ENCODE measurements around the gene RAD51B. TPM values are rescaled to one million over a fixed set of nuclear protein-coding genes. Genes with fewer than 3 reads are reported as not detected.

RAD51B gene
- total RNA-seq, 5 donors from 2014 or later (not counting 1 experiment from before 2014, with no cell fraction given): 25.4 to 47.9 (median 30.0) TPM

DNA sequence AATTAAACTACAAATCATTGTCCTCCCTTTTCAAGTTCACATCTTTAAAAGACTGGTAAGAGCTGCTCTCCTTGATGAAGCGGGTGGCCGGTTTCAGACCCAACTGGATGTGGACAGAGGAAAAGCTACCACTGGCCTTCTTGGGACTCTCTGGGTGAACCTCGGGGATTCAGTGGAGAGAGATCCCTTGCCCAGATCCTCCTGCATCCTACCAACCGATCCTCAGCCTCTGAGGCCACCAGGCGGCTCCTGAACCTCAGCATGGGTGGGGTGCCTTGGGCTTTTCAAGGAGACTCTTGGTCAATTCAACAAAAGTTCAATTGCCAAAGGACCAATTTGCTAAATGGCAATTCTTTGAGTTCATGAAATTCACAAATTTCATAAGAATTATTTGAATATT lies 888.8 kb downstream of the RAD51B start:
- H3K9me3 ChIP-seq: no peaks in the 10 kb centered on the region
- 100% methylated on average over 2 of the region's 5 CpGs for WGBS (ENCODE audit: insufficient coverage)

DNA sequence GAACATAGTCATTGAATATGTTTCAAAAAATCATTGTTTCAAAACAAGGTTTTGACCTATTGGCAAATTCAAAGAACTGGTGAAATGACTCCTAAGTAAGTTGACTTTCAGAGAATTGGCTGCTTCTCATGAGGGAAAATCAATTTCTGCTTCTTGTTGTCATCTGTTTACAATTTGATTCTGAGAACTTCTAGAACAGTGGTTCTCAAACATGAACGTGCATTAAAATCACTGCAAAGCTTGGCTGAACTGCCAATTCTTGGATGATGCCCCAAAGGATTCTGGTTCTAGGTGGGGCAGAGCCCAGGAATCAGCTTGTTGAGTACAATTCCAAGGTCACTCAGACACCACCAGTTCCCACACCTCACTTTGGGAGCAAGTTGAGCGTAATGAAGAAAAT lies 889.4 kb downstream of the RAD51B start:
- CTCF ChIA-PET: no interaction called here
- no peaks in the 10 kb centered on the region for H3K9me3 ChIP-seq

More for the DNA sequence above, 888.8 kb downstream of the RAD51B start:
- Mint-ChIP-seq H3K36me3 (no peaks in the 10 kb centered on the region), H3K4me1 (peaks cover 25 to 43% (median 33%) of the 10 kb centered on the region in 3 donors), H3K9me3 (no peaks in the 10 kb centered on the region), H3K4me3 (no peak overlapping the region), H3K27me3 (no peaks in the 10 kb centered on the region), H3K27ac (peak overlapping the region in 1 of 2 donors; percentile 52)
- Histone ChIP-seq H3K27me3 (replicated peaks in 1 of 2; ENCODE audit: control insufficient read depth in 2 of 2, extremely low read depth in 1 of 2, insufficient read depth in 2 of 2, low read length in 1 of 2) (no peaks in the 10 kb centered on the region), H3K4me3 (ENCODE audit: control insufficient read depth in 1 of 2, extremely low read depth in 1 of 2, low read length in 1 of 2) (no peak overlapping the region), H3K27ac (ENCODE audit: low read length) (no peak overlapping the region), H3K4me1 (ENCODE audit: control insufficient read depth in 1 of 2, extremely low read depth in 1 of 2, insufficient read depth in 2 of 2, low read length in 2 of 2) (peaks cover 17 to 34% of the 10 kb centered on the region in 2 experiments), H3K36me3 (ENCODE audit: control insufficient read depth in 2 of 2, extremely low read depth in 1 of 2, insufficient read depth in 1 of 2, low read length in 1 of 2) (no peaks in the 10 kb centered on the region)
- ATAC-seq (replicated peaks in 1 of 4) (no peak), DNase-seq (no peak)
- POLR2A ChIA-PET: no interaction called here
- CTCF ChIA-PET: no interaction called here

GRCh38 chr14:68710776-68711175 lies 891.2 kb downstream of the RAD51B start:
- Histone ChIP-seq H3K4me1 (ENCODE audit: control insufficient read depth in 1 of 2, extremely low read depth in 1 of 2, insufficient read depth in 2 of 2, low read length in 2 of 2) (peaks cover 17 to 34% of the 10 kb centered on the region in 2 experiments), H3K36me3 (ENCODE audit: control insufficient read depth in 2 of 2, extremely low read depth in 1 of 2, insufficient read depth in 1 of 2, low read length in 1 of 2) (no peaks in the 10 kb centered on the region), H3K27me3 (replicated peaks in 1 of 2; ENCODE audit: control insufficient read depth in 2 of 2, extremely low read depth in 1 of 2, insufficient read depth in 2 of 2, low read length in 1 of 2) (no peaks in the 10 kb centered on the region), H3K9me3 (no peaks in the 10 kb centered on the region), H3K4me3 (ENCODE audit: control insufficient read depth in 1 of 2, extremely low read depth in 1 of 2, low read length in 1 of 2) (no peak overlapping the region), H3K27ac (ENCODE audit: low read length) (no peak overlapping the region)
- POLR2A ChIA-PET: no interaction called here
- Mint-ChIP-seq H3K4me3 (no peak overlapping the region), H3K4me1 (peaks cover 39 to 53% (median 47%) of the 10 kb centered on the region in 3 donors), H3K27me3 (no peaks in the 10 kb centered on the region), H3K9me3 (no peaks in the 10 kb centered on the region), H3K36me3 (no peaks in the 10 kb centered on the region), H3K27ac (peak overlapping the region; percentile 87 to 91)
- ATAC-seq (replicated peaks in 1 of 4) (no peak), DNase-seq (no peak)
- CTCF ChIA-PET: no interaction called here
- 87% methylated on average over 4 of the region's 6 CpGs for WGBS (ENCODE audit: insufficient coverage)

More for the DNA sequence above, 889.4 kb downstream of the RAD51B start:
- no peaks in the 10 kb centered on the region for H3K27me3 Mint-ChIP-seq
- 50% methylated on average over 1 of the region's 2 CpGs for WGBS (ENCODE audit: insufficient coverage)
- POLR2A ChIA-PET: no interaction called here
- Histone ChIP-seq H3K4me1 (ENCODE audit: control insufficient read depth in 1 of 2, extremely low read depth in 1 of 2, insufficient read depth in 2 of 2, low read length in 2 of 2) (peaks cover 17 to 36% of the 10 kb centered on the region in 2 experiments), H3K36me3 (ENCODE audit: control insufficient read depth in 2 of 2, extremely low read depth in 1 of 2, insufficient read depth in 1 of 2, low read length in 1 of 2) (no peaks in the 10 kb centered on the region), H3K27ac (ENCODE audit: low read length) (no peak overlapping the region), H3K27me3 (replicated peaks in 1 of 2; ENCODE audit: control insufficient read depth in 2 of 2, extremely low read depth in 1 of 2, insufficient read depth in 2 of 2, low read length in 1 of 2) (no peaks in the 10 kb centered on the region), H3K4me3 (ENCODE audit: control insufficient read depth in 1 of 2, extremely low read depth in 1 of 2, low read length in 1 of 2) (no peak overlapping the region)
- DNase-seq: no peak
- peaks cover 31 to 49% (median 38%) of the 10 kb centered on the region in 3 donors for H3K4me1 Mint-ChIP-seq
- no peaks in the 10 kb centered on the region for H3K36me3 Mint-ChIP-seq
- H3K27ac Mint-ChIP-seq: no peak overlapping the region
- ATAC-seq (replicated peaks in 1 of 4): no peak
- H3K4me3 Mint-ChIP-seq: no peak overlapping the region
- H3K9me3 Mint-ChIP-seq: no peaks in the 10 kb centered on the region

- CTCF ChIA-PET: no interaction called here
- peak overlapping the region; percentile 59 for H3K27ac ChIP-seq (ENCODE audit: low read length)
Measured at GRCh38 chr14:68711561-68712309, 892.2 kb downstream of the RAD51B start.

GRCh38 chr14:68712703-68713370 lies 893.3 kb downstream of the RAD51B start:
- H3K27me3 Mint-ChIP-seq: no peaks in the 10 kb centered on the region
- ATAC-seq (replicated peaks in 1 of 4) (no peak), DNase-seq (no peak)
- CTCF ChIA-PET: no interaction called here
- no peak overlapping the region for H3K4me3 ChIP-seq (ENCODE audit: control insufficient read depth in 1 of 2, extremely low read depth in 1 of 2, low read length in 1 of 2)
- peak overlapping the region; percentile 87 to 91 for H3K27ac Mint-ChIP-seq
- peak overlapping the region; percentile 59 for H3K27ac ChIP-seq (ENCODE audit: low read length)
- no peaks in the 10 kb centered on the region for H3K36me3 Mint-ChIP-seq
- POLR2A ChIA-PET: no interaction called here
- no peaks in the 10 kb centered on the region for H3K36me3 ChIP-seq (ENCODE audit: control insufficient read depth in 2 of 2, extremely low read depth in 1 of 2, insufficient read depth in 1 of 2, low read length in 1 of 2)
- H3K9me3 Mint-ChIP-seq: no peaks in the 10 kb centered on the region
- H3K27me3 ChIP-seq (replicated peaks in 1 of 2; ENCODE audit: control insufficient read depth in 2 of 2, extremely low read depth in 1 of 2, insufficient read depth in 2 of 2, low read length in 1 of 2): no peaks in the 10 kb centered on the region
- 97% methylated on average over 5 of the region's 15 CpGs for WGBS (ENCODE audit: insufficient coverage)
- peaks cover 39 to 54% (median 50%) of the 10 kb centered on the region in 3 donors for H3K4me1 Mint-ChIP-seq
- H3K4me3 Mint-ChIP-seq: peak overlapping the region in 1 of 3 donors; percentile 58
- H3K9me3 ChIP-seq: no peaks in the 10 kb centered on the region
- H3K4me1 ChIP-seq (ENCODE audit: control insufficient read depth in 1 of 2, extremely low read depth in 1 of 2, insufficient read depth in 2 of 2, low read length in 2 of 2): peaks cover 17 to 34% of the 10 kb centered on the region in 2 experiments

More at GRCh38 chr14:68711561-68712309, 892.2 kb downstream of the RAD51B start:
- Mint-ChIP-seq H3K27ac (peak overlapping the region; percentile 87 to 91), H3K27me3 (no peaks in the 10 kb centered on the region), H3K4me3 (peak overlapping the region in 1 of 3 donors; percentile 58), H3K9me3 (no peaks in the 10 kb centered on the region), H3K36me3 (no peaks in the 10 kb centered on the region), H3K4me1 (peaks cover 39 to 55% (median 51%) of the 10 kb centered on the region in 3 donors)
- Histone ChIP-seq H3K4me1 (ENCODE audit: control insufficient read depth in 1 of 2, extremely low read depth in 1 of 2, insufficient read depth in 2 of 2, low read length in 2 of 2) (peaks cover 17 to 34% of the 10 kb centered on the region in 2 experiments), H3K27me3 (replicated peaks in 1 of 2; ENCODE audit: control insufficient read depth in 2 of 2, extremely low read depth in 1 of 2, insufficient read depth in 2 of 2, low read length in 1 of 2) (no peaks in the 10 kb centered on the region), H3K36me3 (ENCODE audit: control insufficient read depth in 2 of 2, extremely low read depth in 1 of 2, insufficient read depth in 1 of 2, low read length in 1 of 2) (no peaks in the 10 kb centered on the region), H3K4me3 (ENCODE audit: control insufficient read depth in 1 of 2, extremely low read depth in 1 of 2, low read length in 1 of 2) (no peak overlapping the region), H3K9me3 (no peaks in the 10 kb centered on the region)
- WGBS (ENCODE audit: insufficient coverage): 26% methylated on average over 5 of the region's 9 CpGs
- POLR2A ChIA-PET: no interaction called here
- DNase-seq (peak in 10 of 35 experiments; percentile 10 to 50 (median 18)), ATAC-seq (replicated peaks in 1 of 4) (peak; percentile 49 to 74 (median 67))

DNA sequence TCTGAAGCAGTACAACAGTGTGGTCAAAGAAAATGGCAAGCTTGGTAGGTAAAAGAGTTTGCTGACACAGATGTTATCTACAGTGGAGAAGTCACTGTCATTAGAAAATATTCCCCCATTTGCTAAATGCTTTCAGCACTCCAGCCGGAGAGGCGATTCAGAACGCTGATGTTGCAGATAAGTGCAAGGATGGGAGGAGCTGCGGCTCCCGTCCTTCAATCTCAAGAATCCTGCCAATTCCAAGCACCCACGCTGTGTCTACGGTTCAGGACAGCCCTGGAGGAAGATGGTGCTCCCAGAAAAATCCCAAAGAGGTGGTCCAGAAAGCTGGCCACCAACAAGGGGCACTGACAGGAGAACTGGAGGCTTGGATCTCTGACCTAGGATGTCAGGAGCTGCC lies 894.2 kb downstream of the RAD51B start:
- peaks cover 46 to 55% (median 50%) of the 10 kb centered on the region in 3 donors for H3K4me1 Mint-ChIP-seq
- H3K36me3 Mint-ChIP-seq: no peaks in the 10 kb centered on the region
- Histone ChIP-seq H3K4me1 (ENCODE audit: control insufficient read depth in 1 of 2, extremely low read depth in 1 of 2, insufficient read depth in 2 of 2, low read length in 2 of 2) (peaks cover 17 to 39% of the 10 kb centered on the region in 2 experiments), H3K27me3 (replicated peaks in 1 of 2; ENCODE audit: control insufficient read depth in 2 of 2, extremely low read depth in 1 of 2, insufficient read depth in 2 of 2, low read length in 1 of 2) (no peaks in the 10 kb centered on the region), H3K36me3 (ENCODE audit: control insufficient read depth in 2 of 2, extremely low read depth in 1 of 2, insufficient read depth in 1 of 2, low read length in 1 of 2) (no peaks in the 10 kb centered on the region), H3K4me3 (ENCODE audit: control insufficient read depth in 1 of 2, extremely low read depth in 1 of 2, low read length in 1 of 2) (no peak overlapping the region), H3K9me3 (no peaks in the 10 kb centered on the region), H3K27ac (ENCODE audit: low read length) (peak overlapping the region; percentile 59)
- H3K27ac Mint-ChIP-seq: peak overlapping the region in 1 of 2 donors; percentile 91
- no peaks in the 10 kb centered on the region for H3K9me3 Mint-ChIP-seq
- ChIA-PET POLR2A (no interaction called here), CTCF (no interaction called here)
- no peaks in the 10 kb centered on the region for H3K27me3 Mint-ChIP-seq
- no peak for ATAC-seq (replicated peaks in 1 of 4)
- DNase-seq: no peak
- 100% methylated on average over 1 of the region's 7 CpGs for WGBS (ENCODE audit: insufficient coverage)
- H3K4me3 Mint-ChIP-seq: no peak overlapping the region
